Adrenal gland (tissue), 5 donors: ENCODE measurements around the gene PRKCB.

Source experiments
- POLR2A ChIP-seq, 2 donors: fragments of 450-650 bp; IDR thresholded peaks; one replicate each; pipeline ENCODE4 v1.6.1; 2017; ENCODE audit warnings: antibody characterized with exemption in 2 of 2, mild to moderate bottlenecking in 2 of 2, moderate library complexity in 1 of 2
- TF ChIP-seq, protein P1 (sequence below), 6 experiments: fragments of 450-650 bp in 4 of 6; fragments of 200-600 bp in 2 of 6; sonication (generic) in 1 of 6; IDR thresholded peaks; 1 replicate in 5 of 6; 2 replicates in 1 of 6; pipeline versions ENCODE4 v1.5.1 to v1.8.0; 2016 to 2021; ENCODE audit warnings: antibody characterized with exemption in 6 of 6, mild to moderate bottlenecking in 2 of 6, moderate library complexity in 1 of 6
- donor health status: DM: no; HTN: no; CAD: no.

DNA sequence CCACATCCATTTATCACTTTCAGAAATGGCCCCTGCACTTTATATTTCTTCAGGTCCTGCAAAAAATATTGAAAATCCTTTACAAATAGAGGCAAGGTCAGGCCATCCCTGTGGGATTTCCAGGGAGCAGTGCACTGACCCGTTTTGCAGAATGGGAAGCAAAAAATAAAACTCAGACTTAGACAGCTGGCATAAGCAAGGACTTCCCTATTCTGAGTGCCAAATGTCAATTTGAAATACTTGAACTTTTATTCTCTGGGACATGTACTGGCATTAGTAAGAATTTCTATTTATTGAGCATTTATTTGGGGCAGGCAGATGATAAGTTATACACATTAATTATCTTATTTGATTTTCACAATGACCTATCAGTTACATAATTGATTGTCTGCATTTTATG, 32.4 kb downstream of the PRKCB start:
- TF ChIP-seq POLR2A (IDR thresholded peaks at IDR 0.05) = no peak
- TF ChIP-seq, protein P1, sequence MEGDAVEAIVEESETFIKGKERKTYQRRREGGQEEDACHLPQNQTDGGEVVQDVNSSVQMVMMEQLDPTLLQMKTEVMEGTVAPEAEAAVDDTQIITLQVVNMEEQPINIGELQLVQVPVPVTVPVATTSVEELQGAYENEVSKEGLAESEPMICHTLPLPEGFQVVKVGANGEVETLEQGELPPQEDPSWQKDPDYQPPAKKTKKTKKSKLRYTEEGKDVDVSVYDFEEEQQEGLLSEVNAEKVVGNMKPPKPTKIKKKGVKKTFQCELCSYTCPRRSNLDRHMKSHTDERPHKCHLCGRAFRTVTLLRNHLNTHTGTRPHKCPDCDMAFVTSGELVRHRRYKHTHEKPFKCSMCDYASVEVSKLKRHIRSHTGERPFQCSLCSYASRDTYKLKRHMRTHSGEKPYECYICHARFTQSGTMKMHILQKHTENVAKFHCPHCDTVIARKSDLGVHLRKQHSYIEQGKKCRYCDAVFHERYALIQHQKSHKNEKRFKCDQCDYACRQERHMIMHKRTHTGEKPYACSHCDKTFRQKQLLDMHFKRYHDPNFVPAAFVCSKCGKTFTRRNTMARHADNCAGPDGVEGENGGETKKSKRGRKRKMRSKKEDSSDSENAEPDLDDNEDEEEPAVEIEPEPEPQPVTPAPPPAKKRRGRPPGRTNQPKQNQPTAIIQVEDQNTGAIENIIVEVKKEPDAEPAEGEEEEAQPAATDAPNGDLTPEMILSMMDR (IDR thresholded peaks at IDR 0.05) = no peak
